A673 (cell line): ENCODE measurements around the gene PRPS2. TPM values are rescaled to one million over a fixed set of nuclear protein-coding genes. Genes with fewer than 3 reads are reported as not detected.

Experiments used
- BruUV-seq: library from RNA; stranded (reverse); fragments of 400-500 nt; replicated peaks from 2 replicates; lab custom pipeline; 2021; lab: Mats Ljungman, UMichigan
- CTCF ChIA-PET: fragments of 300-600 bp; sonication (Branson Sonifier 250); formaldehyde crosslinking; loops from one replicate; lab custom pipeline; 2022; ENCODE audit warnings: antibody characterized with exemption; lab: Charles Lee
- POLR2A ChIA-PET: fragments of 300-600 bp; sonication (Branson Sonifier 250); formaldehyde crosslinking; loops from one replicate; lab custom pipeline; 2022; ENCODE audit warnings: antibody characterized with exemption; ENCODE audit not compliant: low non-redundant PET; lab: Charles Lee
- DNase-seq: peaks from one replicate; pipeline ENCODE4 v3.0.0-alpha.2; 2015; ENCODE audit warnings: low spot score
- H3K27ac ChIP-seq: fragments of 200-600 bp; sonication (generic); 2 replicates; pipeline ENCODE4 v1.5.1; 2016; ENCODE audit warnings: mixed run types, low read depth, mild to moderate bottlenecking, mixed read lengths, antibody characterized with exemption, low read length; ENCODE audit not compliant: poor library complexity, severe bottlenecking
- H3K27me3 ChIP-seq: fragments of 200-600 bp; sonication (generic); replicated peaks from 2 replicates; pipeline ENCODE4 v1.6.1; 2017; ENCODE audit warnings: mixed run types, low read depth, mild to moderate bottlenecking, mixed read lengths, antibody characterized with exemption, low read length; ENCODE audit not compliant: insufficient read depth, poor library complexity
- H3K36me3 ChIP-seq: fragments of 200-600 bp; sonication (generic); 2 replicates; pipeline ENCODE4 v1.6.1; 2016; ENCODE audit warnings: mixed run types, mild to moderate bottlenecking, mixed read lengths, antibody characterized with exemption, low read length; ENCODE audit not compliant: insufficient read depth, poor library complexity, severe bottlenecking
- H3K4me1 ChIP-seq: fragments of 200-600 bp; sonication (generic); 2 replicates; pipeline ENCODE4 v1.6.1; 2017; ENCODE audit warnings: mixed run types, mild to moderate bottlenecking, mixed read lengths, antibody characterized with exemption, low read length; ENCODE audit not compliant: insufficient read depth, poor library complexity, severe bottlenecking
- H3K4me3 ChIP-seq: fragments of 200-600 bp; sonication (generic); 2 replicates; pipeline ENCODE4 v1.5.1; 2016; ENCODE audit warnings: low read depth, mixed run types, mild to moderate bottlenecking, mixed read lengths, low read length; ENCODE audit not compliant: poor library complexity, severe bottlenecking
- H3K9me3 ChIP-seq: fragments of 200-600 bp; sonication (generic); 2 replicates; pipeline ENCODE4 v1.6.1; 2016; ENCODE audit warnings: mixed run types, low read depth, mild to moderate bottlenecking, mixed read lengths, antibody characterized with exemption, low read length; ENCODE audit not compliant: poor library complexity, severe bottlenecking
- CTCF ChIP-seq: fragments of 300-800, 200-600 bp; sonication (generic); conservative IDR thresholded peaks from 2 replicates; pipeline ENCODE4 v1.5.1; 2017; ENCODE audit warnings: low read depth, mild to moderate bottlenecking, antibody characterized with exemption, low read length, moderate library complexity, mixed read lengths
- EZH2 ChIP-seq: fragments of 200-600 bp; sonication (generic); IDR thresholded peaks from 2 replicates; pipeline ENCODE4 v1.6.1; 2017; ENCODE audit warnings: borderline replicate concordance, low read depth, mild to moderate bottlenecking, mixed read lengths, antibody characterized with exemption, low read length; ENCODE audit not compliant: poor library complexity, severe bottlenecking
- intact Hi-C: fragments of 100-400 bp; cut with micrococcal nuclease; formaldehyde crosslinking; loops from one replicate; pipeline ENCODE4 v1.10.0; 2022; ENCODE audit not compliant: unreplicated experiment
- total RNA-seq: library from RNA; stranded (reverse); gene quantifications from 2 replicates; pipeline ENCODE4 v1.2.3, GENCODE V29; 2021

PRPS2 gene
- total RNA-seq, 1 experiment from 2014 or later: 38.9 TPM

GRCh38 chrX:12771445-12772069 lies 19.7 kb upstream of the PRPS2 start:
- peak; percentile 93 for TF ChIP-seq CTCF
- no peak for TF ChIP-seq EZH2
- CTCF ChIA-PET: interaction anchor here (0.6 to 0.9 kb wide), 8 partner anchors 10 to 1380 kb away, joined by 3 to 15 read pairs (median 4); partner anchors contain the start of gene PRPS2
- Histone ChIP-seq H3K36me3 (no peaks in the 10 kb centered on the region), H3K4me1 (no peaks in the 10 kb centered on the region), H3K4me3 (no peak overlapping the region), H3K9me3 (no peaks in the 10 kb centered on the region), H3K27ac (no peak overlapping the region), H3K27me3 (peaks cover 51% of the 10 kb centered on the region)
- BruUV-seq: no TSS peak
- peak; percentile 73 for DNase-seq
- POLR2A ChIA-PET: no interaction called here
- intact Hi-C loops: no loop called here

GRCh38 chrX:12777670-12778069 lies 13.5 kb upstream of the PRPS2 start:
- no peaks in the 10 kb centered on the region for H3K4me1 ChIP-seq
- H3K9me3 ChIP-seq: no peaks in the 10 kb centered on the region
- H3K27me3 ChIP-seq: peaks cover 27% of the 10 kb centered on the region
- no peak for DNase-seq
- H3K36me3 ChIP-seq: no peaks in the 10 kb centered on the region
- no TSS peak for BruUV-seq
- no peak overlapping the region for H3K27ac ChIP-seq
- no peak overlapping the region for H3K4me3 ChIP-seq
- CTCF ChIA-PET: no interaction called here
- POLR2A ChIA-PET: no interaction called here
- intact Hi-C loops: no loop called here
- no peak for TF ChIP-seq EZH2
- no peak for TF ChIP-seq CTCF

GRCh38 chrX:12779534-12779933 lies 11.7 kb upstream of the PRPS2 start:
- no TSS peak for BruUV-seq
- no peak for TF ChIP-seq EZH2
- TF ChIP-seq CTCF: no peak
- POLR2A ChIA-PET: no interaction called here
- H3K36me3 ChIP-seq: no peaks in the 10 kb centered on the region
- CTCF ChIA-PET: no interaction called here
- H3K27ac ChIP-seq: no peak overlapping the region
- no peak for DNase-seq
- H3K9me3 ChIP-seq: no peaks in the 10 kb centered on the region
- no peak overlapping the region for H3K4me3 ChIP-seq
- intact Hi-C loops: no loop called here
- no peaks in the 10 kb centered on the region for H3K4me1 ChIP-seq
- H3K27me3 ChIP-seq: peaks cover 11% of the 10 kb centered on the region
